Coronary artery (tissue), 2 donors: ENCODE results near the gene MUC6.

ENCODE experiments used
- DNase-seq: peaks from one replicate; pipeline ENCODE4 v3.0.0-alpha.2; 2017; ENCODE audit warnings: low spot score
- H3K27ac ChIP-seq, 2 donors: fragments of 200-600 bp; sonication (generic); one replicate each; pipeline ENCODE4 v1.5.1; 2016 to 2019
- H3K4me3 ChIP-seq: fragments of 200-600 bp; sonication (generic); 2 replicates; pipeline ENCODE4 v1.5.1; 2016; ENCODE audit warnings: mild to moderate bottlenecking, moderate library complexity
- CTCF ChIP-seq: fragments of 200-600 bp; sonication (generic); IDR thresholded peaks from one replicate; pipeline ENCODE4 v1.5.1; 2019; ENCODE audit warnings: antibody characterized with exemption

MUC6 gene

GRCh38 chr11:1034456-1035295 lies 1.8 kb downstream of the MUC6 start:
- no peak for TF ChIP-seq CTCF
- Histone ChIP-seq H3K27ac (no peak overlapping the region), H3K4me3 (no peak overlapping the region)
- DNase-seq: no peak

- no peak for TF ChIP-seq CTCF
- Histone ChIP-seq H3K4me3 (no peak overlapping the region), H3K27ac (no peak overlapping the region)
- no peak for DNase-seq
These were observed 2.5 kb downstream of the MUC6 start for GRCh38 chr11:1034001-1034400.

GRCh38 chr11:1033016-1033798 lies 3.3 kb downstream of the MUC6 start:
- Histone ChIP-seq H3K4me3 (no peak overlapping the region), H3K27ac (no peak overlapping the region)
- DNase-seq: no peak
- TF ChIP-seq CTCF: no peak

- TF ChIP-seq CTCF: no peak
- Histone ChIP-seq H3K4me3 (no peak overlapping the region), H3K27ac (no peak overlapping the region)
- DNase-seq: no peak
These were observed 4.1 kb downstream of the MUC6 start for GRCh38 chr11:1032310-1032891.

GRCh38 chr11:1031121-1031899 lies 5.2 kb downstream of the MUC6 start:
- no peak for TF ChIP-seq CTCF
- Histone ChIP-seq H3K4me3 (no peak overlapping the region), H3K27ac (no peak overlapping the region)
- DNase-seq: no peak

- no peak for TF ChIP-seq CTCF
- Histone ChIP-seq H3K27ac (no peak overlapping the region), H3K4me3 (no peak overlapping the region)
- no peak for DNase-seq
These were observed 6.0 kb downstream of the MUC6 start for GRCh38 chr11:1030556-1030955.
